ENCODE measurements around the gene SUSD4.
"Not testable (repeated sequence)": the region's sequence is repeated elsewhere in the genome, so short reads cannot be mapped to it uniquely, and the experiment has no call there.

SUSD4 gene

DNA sequence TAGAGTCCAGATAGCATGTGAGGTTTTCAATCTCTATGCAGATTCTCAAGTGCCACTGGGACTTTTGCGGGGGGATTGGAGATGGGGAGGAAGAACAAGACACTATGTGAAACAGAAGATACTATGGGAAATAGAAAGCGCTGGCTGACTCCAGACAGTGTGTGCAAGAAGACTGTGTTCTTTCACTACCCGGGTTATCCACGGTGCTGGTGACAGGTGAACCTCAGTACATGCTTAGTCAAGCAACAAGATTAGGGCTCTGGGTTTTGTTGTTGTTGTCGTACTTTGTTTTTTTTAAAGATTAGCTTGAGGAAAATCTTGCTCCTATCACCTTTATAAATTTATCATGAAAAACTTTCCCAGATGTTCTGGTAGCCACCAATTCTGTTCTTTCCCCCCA, 56.4 kb downstream of the SUSD4 start:
- no peaks in the 10 kb centered on the region for H3K27me3 Mint-ChIP-seq
- DNase-seq: no peak
- peaks cover 6% of the 10 kb centered on the region for H3K4me1 Mint-ChIP-seq (ENCODE audit: low read depth)
- no peaks in the 10 kb centered on the region for H3K36me3 Mint-ChIP-seq (ENCODE audit: low read depth)
- peaks cover 6% of the 10 kb centered on the region for H3K9me3 Mint-ChIP-seq
- H3K27ac Mint-ChIP-seq: no peak overlapping the region
- no peak overlapping the region for H3K4me3 Mint-ChIP-seq

DNA sequence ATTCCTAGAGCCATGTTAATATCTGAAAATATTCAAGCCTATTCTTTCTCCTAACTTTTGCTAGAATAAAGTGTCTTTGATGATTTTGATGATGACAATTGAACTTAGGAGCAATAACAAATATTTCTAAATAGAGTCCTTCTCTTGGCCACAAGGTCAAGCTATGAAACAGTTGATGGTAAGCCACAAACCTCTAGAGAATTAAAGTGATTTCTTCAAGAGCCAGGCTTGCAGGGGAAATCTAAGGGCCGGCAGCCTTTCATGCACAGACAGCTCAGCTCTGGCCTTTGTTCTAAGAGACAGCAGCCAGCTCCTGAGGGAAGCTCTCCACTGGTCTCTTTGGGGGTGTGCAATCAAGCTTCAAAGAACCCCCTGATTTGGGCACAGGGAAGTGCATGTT, 59.0 kb downstream of the SUSD4 start:
- Mint-ChIP-seq H3K27ac (no peak overlapping the region), H3K4me3 (no peak overlapping the region), H3K36me3 (ENCODE audit: low read depth) (no peaks in the 10 kb centered on the region), H3K27me3 (no peaks in the 10 kb centered on the region), H3K9me3 (peaks cover 6% of the 10 kb centered on the region), H3K4me1 (ENCODE audit: low read depth) (peaks cover 27% of the 10 kb centered on the region)
- no peak for DNase-seq

DNA sequence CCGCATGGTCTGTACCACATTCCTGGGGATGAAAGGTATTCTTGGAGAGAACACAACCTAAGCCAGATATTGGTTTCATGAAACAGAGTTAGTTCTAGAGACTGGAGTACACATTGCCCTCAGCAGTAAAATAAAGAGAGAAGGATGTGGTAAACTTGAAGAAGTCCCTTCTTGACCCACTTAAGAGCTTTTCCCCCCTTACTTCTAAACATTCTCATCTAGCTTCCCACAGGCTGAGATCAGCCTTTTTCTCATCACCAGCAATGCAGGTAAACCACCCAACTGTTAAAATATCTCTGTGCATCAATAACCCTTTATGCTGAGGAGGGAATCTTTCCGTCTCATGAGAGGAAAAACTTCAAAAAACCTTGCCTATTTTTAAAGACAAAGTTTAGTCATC, 62.6 kb downstream of the SUSD4 start:
- Mint-ChIP-seq H3K4me1 (ENCODE audit: low read depth) (peaks cover 22% of the 10 kb centered on the region), H3K27ac (no peak overlapping the region), H3K27me3 (no peaks in the 10 kb centered on the region), H3K9me3 (peaks cover 6% of the 10 kb centered on the region), H3K36me3 (ENCODE audit: low read depth) (no peaks in the 10 kb centered on the region), H3K4me3 (no peak overlapping the region)
- no peak for DNase-seq

DNA sequence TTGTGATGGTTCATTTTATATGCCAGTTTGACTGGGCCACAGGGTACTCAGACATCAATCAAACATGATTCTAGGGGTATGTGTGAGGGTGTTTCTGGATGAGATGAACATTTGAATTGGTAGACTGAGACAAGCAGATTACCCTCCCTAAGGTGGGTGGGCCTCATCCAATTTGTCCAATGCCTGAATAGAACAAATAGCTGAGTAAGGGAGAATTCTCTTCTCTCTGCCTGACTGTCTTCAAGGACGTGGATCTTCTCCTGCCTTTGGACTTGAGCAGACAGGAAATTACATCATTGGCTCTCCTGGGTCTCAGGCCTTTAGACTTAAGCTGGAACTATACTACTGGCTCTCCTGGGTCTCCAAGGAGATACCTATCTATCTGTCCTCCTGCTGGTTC, 64.4 kb downstream of the SUSD4 start:
- no peaks in the 10 kb centered on the region for H3K27me3 Mint-ChIP-seq
- H3K9me3 Mint-ChIP-seq: peaks cover 6% of the 10 kb centered on the region
- no peak for DNase-seq
- H3K4me3 Mint-ChIP-seq: no peak overlapping the region
- H3K4me1 Mint-ChIP-seq (ENCODE audit: low read depth): peaks cover 22% of the 10 kb centered on the region
- no peak overlapping the region for H3K27ac Mint-ChIP-seq
- H3K36me3 Mint-ChIP-seq (ENCODE audit: low read depth): no peaks in the 10 kb centered on the region

DNA sequence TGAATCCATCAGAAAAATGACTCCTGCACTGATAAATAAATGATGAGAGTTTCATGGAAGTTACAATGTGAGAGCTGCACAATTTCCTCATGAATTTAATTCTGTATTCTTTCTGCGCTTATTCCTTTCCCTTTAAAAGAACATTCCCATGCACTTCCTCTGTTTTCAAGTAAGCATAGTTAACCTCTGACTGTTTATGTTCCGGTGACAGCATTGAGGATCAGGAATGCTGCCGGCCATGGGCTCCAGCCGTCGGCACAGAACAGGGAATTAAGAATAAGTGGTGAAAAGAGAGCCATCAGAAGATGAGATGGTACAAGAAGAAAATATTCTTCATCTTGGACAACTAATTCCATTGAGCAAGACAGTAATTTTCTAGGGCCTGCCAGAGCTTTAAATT, 65.3 kb downstream of the SUSD4 start:
- H3K36me3 Mint-ChIP-seq (ENCODE audit: low read depth): no peaks in the 10 kb centered on the region
- H3K4me3 Mint-ChIP-seq: no peak overlapping the region
- peaks cover 22% of the 10 kb centered on the region for H3K4me1 Mint-ChIP-seq (ENCODE audit: low read depth)
- no peaks in the 10 kb centered on the region for H3K27me3 Mint-ChIP-seq
- peaks cover 4% of the 10 kb centered on the region for H3K9me3 Mint-ChIP-seq
- no peak overlapping the region for H3K27ac Mint-ChIP-seq
- DNase-seq: no peak

DNA sequence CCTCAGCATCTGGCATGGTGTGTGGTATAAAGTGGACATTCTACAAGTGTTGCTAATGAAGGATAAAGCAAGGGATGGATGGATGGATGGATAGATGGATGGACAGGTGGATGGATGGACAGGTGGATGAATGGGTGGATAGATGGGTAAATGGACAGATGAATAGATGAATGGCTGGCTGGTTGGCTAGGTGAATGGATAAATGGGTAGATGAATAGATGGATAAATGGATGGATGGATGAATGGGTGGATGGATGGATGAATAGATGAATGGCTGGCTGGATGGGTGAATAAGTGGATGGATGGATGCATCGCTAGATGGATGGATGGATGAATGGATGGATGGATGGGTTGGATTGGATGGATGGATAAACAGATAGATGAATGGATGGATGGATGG, 66.2 kb downstream of the SUSD4 start:
- H3K9me3 Mint-ChIP-seq: no peaks in the 10 kb centered on the region
- no peaks in the 10 kb centered on the region for H3K27me3 Mint-ChIP-seq
- no peak for DNase-seq
- no peak overlapping the region for H3K4me3 Mint-ChIP-seq
- H3K27ac Mint-ChIP-seq: no peak overlapping the region
- H3K36me3 Mint-ChIP-seq (ENCODE audit: low read depth): no peaks in the 10 kb centered on the region
- H3K4me1 Mint-ChIP-seq (ENCODE audit: low read depth): peaks cover 22% of the 10 kb centered on the region

DNA sequence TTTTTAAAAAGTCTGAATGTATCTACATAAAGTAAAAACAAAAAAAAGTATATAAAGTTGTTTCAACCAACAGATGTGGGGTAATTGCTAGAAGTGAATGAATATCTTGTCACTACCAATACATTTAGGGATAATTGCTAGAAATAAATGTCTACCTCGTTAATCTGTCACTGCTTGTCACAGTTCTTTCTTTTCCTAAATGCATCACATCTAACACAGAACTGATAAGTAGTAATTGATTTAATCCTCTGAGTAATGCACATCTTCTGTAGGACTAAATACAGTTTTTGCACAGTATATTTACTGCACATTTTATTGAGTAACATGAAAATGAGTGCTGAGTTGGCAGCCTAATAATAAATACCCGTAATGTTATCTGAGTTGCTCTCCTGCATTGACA, 72.2 kb downstream of the SUSD4 start:
- Mint-ChIP-seq H3K27me3 (no peaks in the 10 kb centered on the region), H3K4me1 (ENCODE audit: low read depth) (no peaks in the 10 kb centered on the region), H3K4me3 (no peak overlapping the region), H3K36me3 (ENCODE audit: low read depth) (no peaks in the 10 kb centered on the region), H3K27ac (no peak overlapping the region), H3K9me3 (no peaks in the 10 kb centered on the region)
- DNase-seq: no peak

DNA sequence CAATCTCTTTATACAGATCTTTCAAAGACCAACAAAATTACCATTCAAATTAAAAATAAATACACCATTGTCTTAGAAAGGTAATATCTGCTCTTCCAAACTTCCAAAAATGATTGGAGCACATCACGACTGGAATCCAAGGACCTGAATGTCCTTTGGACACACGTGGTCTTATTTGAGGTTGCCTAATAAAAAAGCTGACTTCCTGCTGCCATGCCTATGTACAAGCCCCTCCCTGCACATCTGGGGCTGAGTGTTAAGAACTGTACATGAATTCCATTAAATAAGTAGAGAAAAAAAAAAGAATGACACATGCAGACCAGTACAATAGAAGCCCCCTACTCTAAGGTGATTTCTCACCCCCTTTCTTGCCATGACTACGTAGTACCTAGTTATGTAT, 73.6 kb downstream of the SUSD4 start:
- H3K27ac Mint-ChIP-seq: no peak overlapping the region
- H3K27me3 Mint-ChIP-seq: no peaks in the 10 kb centered on the region
- no peak for DNase-seq
- H3K9me3 Mint-ChIP-seq: peaks cover 3% of the 10 kb centered on the region
- H3K4me3 Mint-ChIP-seq: no peak overlapping the region
- no peaks in the 10 kb centered on the region for H3K4me1 Mint-ChIP-seq (ENCODE audit: low read depth)
- no peaks in the 10 kb centered on the region for H3K36me3 Mint-ChIP-seq (ENCODE audit: low read depth)

DNA sequence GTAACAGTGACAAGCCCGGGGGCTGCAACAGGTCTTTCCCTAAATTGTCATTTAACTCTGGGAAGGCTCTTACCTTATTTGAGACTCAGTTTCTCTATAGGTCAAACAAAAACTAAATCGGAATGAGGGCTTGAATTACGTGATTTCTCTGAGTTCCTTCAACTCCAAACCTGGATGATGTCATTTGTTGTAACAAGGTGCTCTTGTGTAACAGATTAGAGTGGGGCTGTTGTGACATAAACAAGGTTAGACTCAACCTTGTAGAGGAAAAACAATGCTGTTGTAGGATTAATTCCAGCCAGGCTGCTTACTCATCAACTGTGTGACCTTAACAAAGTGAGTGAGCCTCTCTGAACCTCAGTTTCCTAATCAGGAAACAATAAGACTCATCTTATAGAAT, 74.4 kb downstream of the SUSD4 start:
- Mint-ChIP-seq H3K27ac (no peak overlapping the region), H3K36me3 (ENCODE audit: low read depth) (no peaks in the 10 kb centered on the region), H3K27me3 (no peaks in the 10 kb centered on the region), H3K9me3 (peaks cover 5% of the 10 kb centered on the region), H3K4me3 (no peak overlapping the region), H3K4me1 (ENCODE audit: low read depth) (no peaks in the 10 kb centered on the region)
- no peak for DNase-seq

DNA sequence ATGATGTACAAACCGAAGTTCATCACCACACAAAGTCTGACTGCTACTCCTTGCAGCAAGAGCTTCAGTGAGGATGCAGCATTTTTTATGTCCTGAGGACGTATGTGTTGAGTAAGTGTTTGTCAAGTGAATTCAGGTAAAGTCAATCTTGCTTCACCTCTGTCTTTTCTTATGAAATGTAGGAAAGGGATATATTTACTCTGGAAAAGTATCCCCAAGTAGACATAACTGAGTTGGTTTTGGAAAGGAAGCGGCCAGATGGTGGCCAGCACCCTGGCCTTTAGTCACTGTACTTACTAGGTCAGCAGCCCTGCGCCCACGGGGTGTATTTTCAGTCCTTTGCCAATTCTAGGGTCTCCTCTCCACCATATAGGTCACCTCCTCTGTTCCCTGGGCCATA, 75.2 kb downstream of the SUSD4 start:
- Mint-ChIP-seq H3K4me3 (no peak overlapping the region), H3K27me3 (no peaks in the 10 kb centered on the region), H3K9me3 (peaks cover 6% of the 10 kb centered on the region), H3K36me3 (ENCODE audit: low read depth) (no peaks in the 10 kb centered on the region), H3K4me1 (ENCODE audit: low read depth) (no peaks in the 10 kb centered on the region), H3K27ac (no peak overlapping the region)
- no peak for DNase-seq

DNA sequence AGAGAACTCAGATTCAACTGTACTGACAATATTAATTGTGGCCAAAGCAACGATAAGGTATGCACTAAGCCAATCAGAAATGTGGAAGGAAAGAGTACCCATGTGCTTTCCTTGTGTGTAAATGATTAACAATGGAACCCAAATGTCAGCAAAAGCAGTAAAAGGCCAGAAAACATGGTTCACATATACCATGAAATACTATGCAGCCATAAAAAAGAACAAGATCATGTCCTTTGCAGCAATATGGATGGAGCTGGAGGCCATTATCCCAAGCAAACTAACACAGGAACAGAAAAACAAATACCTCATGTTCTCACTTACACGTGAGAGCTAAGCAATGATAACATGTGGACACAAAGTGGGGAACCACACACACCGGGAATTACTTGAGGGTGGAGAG, 78.5 kb downstream of the SUSD4 start:
- DNase-seq: no peak
- H3K4me3 Mint-ChIP-seq: no peak overlapping the region
- no peaks in the 10 kb centered on the region for H3K4me1 Mint-ChIP-seq (ENCODE audit: low read depth)
- peaks cover 7% of the 10 kb centered on the region for H3K9me3 Mint-ChIP-seq
- no peaks in the 10 kb centered on the region for H3K36me3 Mint-ChIP-seq (ENCODE audit: low read depth)
- H3K27me3 Mint-ChIP-seq: no peaks in the 10 kb centered on the region
- no peak overlapping the region for H3K27ac Mint-ChIP-seq

DNA sequence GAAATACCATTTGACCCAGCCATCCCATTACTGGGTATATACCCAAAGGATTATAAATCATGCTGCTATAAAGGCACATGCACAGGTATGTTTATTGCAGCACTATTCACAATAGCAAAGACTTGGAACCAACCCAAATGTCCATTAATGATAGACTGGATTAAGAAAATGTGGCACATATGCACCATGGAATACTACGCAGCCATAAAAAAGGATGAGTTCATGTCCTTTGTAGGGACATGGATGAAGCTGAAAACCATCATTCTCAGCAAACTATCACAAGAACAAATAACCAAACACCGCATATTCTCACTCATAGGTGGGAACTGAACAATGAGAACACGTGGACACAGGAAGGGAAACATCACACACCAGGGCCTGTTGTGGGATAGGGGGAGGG, 80.3 kb downstream of the SUSD4 start:
- DNase-seq; H3K9me3 Mint-ChIP-seq; H3K27me3 Mint-ChIP-seq; H3K27ac Mint-ChIP-seq; H3K36me3 Mint-ChIP-seq (ENCODE audit: low read depth); H3K4me1 Mint-ChIP-seq (ENCODE audit: low read depth); H3K4me3 Mint-ChIP-seq: not testable (repeated sequence)

DNA sequence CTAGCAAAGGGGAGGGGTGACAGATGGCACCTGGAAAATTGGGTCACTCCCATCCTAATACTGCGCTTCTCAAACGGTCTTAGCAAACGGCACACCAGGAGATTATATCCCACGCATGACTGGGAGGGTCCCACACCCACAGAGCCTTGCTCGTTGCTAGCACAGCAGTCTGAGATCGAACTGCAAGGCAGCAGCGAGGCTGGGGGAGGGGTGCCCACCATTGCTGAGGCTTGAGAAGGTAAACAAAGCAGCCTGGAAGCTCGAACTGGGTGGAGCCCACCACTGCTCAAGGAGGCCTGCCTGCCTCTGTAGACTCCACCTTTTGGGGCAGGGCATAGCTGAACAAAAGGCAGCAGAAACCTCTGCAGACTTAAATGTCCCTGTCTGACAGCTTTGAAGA, 85.7 kb downstream of the SUSD4 start:
- not testable (repeated sequence) for H3K36me3 Mint-ChIP-seq (ENCODE audit: low read depth); H3K9me3 Mint-ChIP-seq; H3K4me1 Mint-ChIP-seq (ENCODE audit: low read depth); H3K4me3 Mint-ChIP-seq; DNase-seq; H3K27ac Mint-ChIP-seq; H3K27me3 Mint-ChIP-seq

DNA sequence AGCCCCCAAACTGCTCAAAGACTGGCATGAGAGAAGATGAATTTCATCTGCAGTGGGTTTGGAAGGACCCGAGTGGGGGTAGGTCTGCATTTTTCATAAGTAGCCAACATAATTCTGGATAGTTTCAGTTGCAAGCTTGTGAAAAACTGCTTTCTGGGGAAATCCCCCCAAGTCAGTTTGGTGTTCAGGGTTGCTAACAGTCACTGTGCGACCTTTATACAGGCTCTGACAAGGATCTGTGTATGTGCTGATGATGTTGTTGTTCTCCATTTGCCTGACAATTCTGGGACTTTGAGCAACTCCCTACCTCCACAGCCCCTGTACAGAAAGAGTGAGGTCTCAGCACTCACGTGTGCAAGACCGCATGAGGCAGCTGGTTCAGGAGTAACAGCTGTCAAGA, 87.9 kb downstream of the SUSD4 start:
- no peak overlapping the region for H3K4me3 Mint-ChIP-seq
- H3K9me3 Mint-ChIP-seq: no peaks in the 10 kb centered on the region
- no peaks in the 10 kb centered on the region for H3K27me3 Mint-ChIP-seq
- no peak overlapping the region for H3K27ac Mint-ChIP-seq
- H3K4me1 Mint-ChIP-seq (ENCODE audit: low read depth): peaks cover 2% of the 10 kb centered on the region
- DNase-seq: no peak
- no peaks in the 10 kb centered on the region for H3K36me3 Mint-ChIP-seq (ENCODE audit: low read depth)

DNA sequence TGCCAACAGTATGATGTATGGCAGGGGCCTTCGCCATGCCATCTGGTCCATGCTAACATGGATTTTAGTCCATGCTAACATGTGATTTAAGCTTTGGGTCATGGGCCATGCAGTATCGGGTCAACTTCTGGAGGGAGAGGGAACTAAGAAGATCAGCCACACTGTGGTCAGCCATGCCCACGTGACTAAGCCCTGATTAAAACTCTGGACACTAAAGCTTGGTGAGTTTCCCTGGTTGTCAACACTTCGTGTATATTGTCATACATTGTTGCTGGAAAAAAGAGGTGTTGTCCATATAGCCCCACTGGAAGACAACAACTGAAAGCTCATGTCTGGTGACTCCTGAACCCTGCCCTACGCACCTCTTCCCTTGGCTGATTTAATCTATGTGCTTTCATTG, 90.5 kb downstream of the SUSD4 start:
- Mint-ChIP-seq H3K27me3 (no peaks in the 10 kb centered on the region), H3K4me3 (no peak overlapping the region), H3K36me3 (ENCODE audit: low read depth) (no peaks in the 10 kb centered on the region), H3K27ac (no peak overlapping the region), H3K9me3 (no peaks in the 10 kb centered on the region), H3K4me1 (ENCODE audit: low read depth) (peaks cover 2% of the 10 kb centered on the region)
- no peak for DNase-seq

DNA sequence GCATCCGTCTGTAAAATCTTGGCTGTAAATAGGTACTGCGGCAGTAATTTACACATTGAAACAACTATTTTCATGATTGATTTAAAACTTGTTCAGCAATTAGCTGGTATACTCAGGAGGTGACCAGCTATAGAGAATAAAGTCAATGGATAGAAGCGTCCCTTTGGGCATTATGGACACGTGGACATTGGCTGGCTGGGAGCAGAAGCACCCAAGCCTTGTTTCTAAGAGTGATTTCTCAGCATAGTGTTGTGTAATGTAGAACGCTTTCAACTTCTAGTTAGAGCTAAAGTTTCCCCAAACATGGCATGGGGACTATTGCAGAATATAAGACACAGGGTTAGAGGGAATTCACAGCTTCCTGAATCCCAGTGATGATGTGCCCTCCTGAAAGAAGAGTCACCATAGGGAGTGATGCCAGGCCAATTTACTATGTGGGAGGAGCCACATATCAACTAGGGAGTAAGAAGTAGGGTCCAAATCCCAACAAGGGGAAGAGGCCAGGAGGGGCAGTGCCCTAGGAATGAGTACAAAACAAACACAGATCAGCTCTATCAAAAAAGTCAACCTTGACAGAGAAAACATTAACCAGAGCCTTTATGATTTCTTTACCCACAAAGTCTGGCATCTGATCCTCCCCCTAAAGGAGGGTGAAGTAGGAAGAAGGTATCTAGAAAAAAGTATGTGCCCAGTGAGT, 92.7 kb downstream of the SUSD4 start:
- DNase-seq: no peak
- H3K27me3 Mint-ChIP-seq: no peaks in the 10 kb centered on the region
- H3K4me3 Mint-ChIP-seq: no peak overlapping the region
- H3K36me3 Mint-ChIP-seq (ENCODE audit: low read depth): no peaks in the 10 kb centered on the region
- H3K9me3 Mint-ChIP-seq: no peaks in the 10 kb centered on the region
- no peak overlapping the region for H3K27ac Mint-ChIP-seq
- peaks cover 2% of the 10 kb centered on the region for H3K4me1 Mint-ChIP-seq (ENCODE audit: low read depth)
